Measurements from ENCODE around the gene NCSTN. TPM values are rescaled to one million over a fixed set of nuclear protein-coding genes. Genes with fewer than 3 reads are reported as not detected.

The NCSTN gene
- total RNA-seq, 1 donor from 2014 or later = 108 TPM

- Histone ChIP-seq H3K27ac (no peak overlapping the region), H3K4me1 (no peaks in the 10 kb centered on the region), H3K36me3 (peaks cover 100% of the 10 kb centered on the region), H3K9me3 (no peaks in the 10 kb centered on the region), H3K27me3 (ENCODE audit: low read depth) (no peaks in the 10 kb centered on the region), H3K4me3 (no peak overlapping the region)
- intact Hi-C loops (cut with DNase I) = no loop called here
- DNase-seq = no peak
- no peak for ATAC-seq
- TF ChIP-seq CTCF (IDR thresholded peaks at IDR 0.05) = no peak
These were observed 34.0 kb upstream of the NCSTN start for GRCh38 chr1:160309185-160309557.

- intact Hi-C loops (cut with DNase I) = no loop called here
- Histone ChIP-seq H3K4me3 (no peak overlapping the region), H3K36me3 (peaks cover 100% of the 10 kb centered on the region), H3K4me1 (no peaks in the 10 kb centered on the region), H3K27me3 (ENCODE audit: low read depth) (no peaks in the 10 kb centered on the region), H3K9me3 (no peaks in the 10 kb centered on the region), H3K27ac (no peak overlapping the region)
- TF ChIP-seq CTCF (IDR thresholded peaks at IDR 0.05) = no peak
- DNase-seq = no peak
- no peak for ATAC-seq
These were observed 33.6 kb upstream of the NCSTN start for GRCh38 chr1:160309571-160309970.

- Histone ChIP-seq H3K27ac (no peak overlapping the region), H3K4me3 (no peak overlapping the region), H3K27me3 (ENCODE audit: low read depth) (no peaks in the 10 kb centered on the region), H3K9me3 (no peaks in the 10 kb centered on the region), H3K4me1 (no peaks in the 10 kb centered on the region), H3K36me3 (peaks cover 98% of the 10 kb centered on the region)
- DNase-seq = no peak
- intact Hi-C loops (cut with DNase I) = no loop called here
- ATAC-seq = no peak
- TF ChIP-seq CTCF (IDR thresholded peaks at IDR 0.05) = no peak
These were observed 27.8 kb upstream of the NCSTN start for GRCh38 chr1:160315359-160315758.

GRCh38 chr1:160322831-160323230 is 20.4 kb upstream of the NCSTN start:
- no peak for ATAC-seq
- H3K9me3 ChIP-seq = no peaks in the 10 kb centered on the region
- intact Hi-C loops (cut with DNase I) = no loop called here

GRCh38 chr1:160325252-160325651 is 17.9 kb upstream of the NCSTN start:
- Histone ChIP-seq H3K27me3 (ENCODE audit: low read depth) (no peaks in the 10 kb centered on the region), H3K36me3 (peaks cover 98% of the 10 kb centered on the region), H3K27ac (no peak overlapping the region), H3K4me1 (no peaks in the 10 kb centered on the region), H3K9me3 (no peaks in the 10 kb centered on the region), H3K4me3 (no peak overlapping the region)
- intact Hi-C loops (cut with DNase I) = no loop called here
- ATAC-seq (no peak), DNase-seq (no peak)
- TF ChIP-seq CTCF (IDR thresholded peaks at IDR 0.05) = no peak

More at GRCh38 chr1:160322831-160323230, 20.4 kb upstream of the NCSTN start:
- no peak for DNase-seq
- Histone ChIP-seq H3K4me3 (no peak overlapping the region), H3K4me1 (no peaks in the 10 kb centered on the region), H3K27me3 (ENCODE audit: low read depth) (no peaks in the 10 kb centered on the region), H3K36me3 (peaks cover 96% of the 10 kb centered on the region), H3K27ac (no peak overlapping the region)
- TF ChIP-seq CTCF (IDR thresholded peaks at IDR 0.05) = no peak

GRCh38 chr1:160326418-160326817 is 16.8 kb upstream of the NCSTN start:
- intact Hi-C loops (cut with DNase I) = no loop called here
- no peaks in the 10 kb centered on the region for H3K9me3 ChIP-seq
- H3K27me3 ChIP-seq (ENCODE audit: low read depth) = no peaks in the 10 kb centered on the region
- TF ChIP-seq CTCF (IDR thresholded peaks at IDR 0.05) = no peak
- no peak for DNase-seq
- H3K36me3 ChIP-seq = peaks cover 99% of the 10 kb centered on the region
- H3K27ac ChIP-seq = no peak overlapping the region
- H3K4me1 ChIP-seq = no peaks in the 10 kb centered on the region
- H3K4me3 ChIP-seq = no peak overlapping the region
- ATAC-seq = no peak
